ENCODE measurements around the gene HDLBP. TPM values are rescaled to one million over a fixed set of nuclear protein-coding genes. Genes with fewer than 3 reads are reported as not detected.

Gene HDLBP
- total RNA-seq, 1 experiment from 2014 or later = 544 TPM

DNA sequence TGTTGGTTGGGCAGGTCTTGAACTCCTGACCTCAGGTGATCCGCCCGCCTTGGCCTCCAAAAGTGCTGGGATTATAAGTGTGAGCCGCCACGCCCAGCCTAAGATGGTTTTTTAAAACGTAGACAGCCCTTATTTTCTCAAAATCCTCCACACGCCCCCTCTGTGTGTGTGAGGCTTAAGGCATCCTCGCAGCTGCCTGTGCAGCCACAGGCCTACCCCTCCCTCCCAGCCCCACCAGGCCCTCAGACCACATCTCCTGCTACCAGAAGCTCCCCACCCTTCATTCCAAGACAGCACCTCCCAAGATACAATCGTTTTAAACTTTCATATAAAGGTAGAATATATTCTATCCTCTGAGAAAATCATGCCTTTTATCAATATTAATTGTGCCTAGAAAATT is 122.2 kb downstream of the HDLBP start:
- Histone ChIP-seq H3K27me3 (replicated peaks) (no peaks in the 10 kb centered on the region), H3K36me3 (no peaks in the 10 kb centered on the region), H3K4me1 (replicated peaks) (no peaks in the 10 kb centered on the region), H3K27ac (no peak overlapping the region), H3K9me3 (replicated peaks) (no peaks in the 10 kb centered on the region), H3K4me3 (no peak overlapping the region)
- DNase-seq (ENCODE audit: low read depth in 1 of 2, low spot score in 2 of 2) = no peak

GRCh38 chr2:241191081-241191480 is 124.4 kb downstream of the HDLBP start:
- Histone ChIP-seq H3K36me3 (no peaks in the 10 kb centered on the region), H3K27ac (no peak overlapping the region), H3K9me3 (replicated peaks) (no peaks in the 10 kb centered on the region), H3K27me3 (replicated peaks) (no peaks in the 10 kb centered on the region), H3K4me3 (no peak overlapping the region), H3K4me1 (replicated peaks) (no peaks in the 10 kb centered on the region)
- DNase-seq (ENCODE audit: low read depth in 1 of 2, low spot score in 2 of 2) = no peak

DNA sequence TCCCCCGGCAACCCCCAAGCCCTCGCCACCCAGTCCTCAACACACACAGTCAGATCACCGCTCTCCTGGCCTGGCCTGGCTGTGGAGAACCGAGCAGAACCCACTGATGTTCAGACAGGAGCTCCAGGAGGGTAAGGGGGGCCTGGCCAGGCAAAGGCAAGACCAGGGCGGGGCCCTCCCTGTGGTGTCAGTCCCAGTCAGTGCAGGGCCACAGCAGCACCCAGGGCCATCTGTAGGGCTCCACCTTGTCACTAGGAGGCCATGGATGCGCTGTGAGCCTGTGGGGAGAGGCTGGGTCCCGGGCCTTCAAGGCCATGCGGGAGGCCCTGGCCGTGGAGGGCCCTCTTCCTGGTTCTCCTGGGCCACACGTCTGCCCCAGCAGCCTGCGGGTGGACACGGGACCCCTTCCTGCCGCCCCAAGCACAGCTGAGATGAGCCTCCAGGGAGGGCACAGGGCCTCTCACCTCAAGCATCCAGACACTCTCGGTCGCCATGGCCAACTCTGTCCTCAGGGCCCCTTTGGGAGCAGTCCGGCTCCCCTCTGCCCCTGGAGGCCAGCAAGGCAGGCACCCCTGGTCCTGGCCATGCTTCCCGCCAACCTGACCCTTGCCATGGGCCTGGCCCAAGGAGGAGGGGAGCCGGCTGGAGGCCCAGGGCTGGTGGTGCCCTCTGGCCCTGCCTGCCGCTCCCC is 125.0 kb downstream of the HDLBP start:
- Histone ChIP-seq H3K27me3 (replicated peaks) (no peaks in the 10 kb centered on the region), H3K4me3 (no peak overlapping the region), H3K36me3 (no peaks in the 10 kb centered on the region), H3K4me1 (replicated peaks) (no peaks in the 10 kb centered on the region), H3K9me3 (replicated peaks) (no peaks in the 10 kb centered on the region), H3K27ac (no peak overlapping the region)
- no peak for DNase-seq (ENCODE audit: low read depth in 1 of 2, low spot score in 2 of 2)

DNA sequence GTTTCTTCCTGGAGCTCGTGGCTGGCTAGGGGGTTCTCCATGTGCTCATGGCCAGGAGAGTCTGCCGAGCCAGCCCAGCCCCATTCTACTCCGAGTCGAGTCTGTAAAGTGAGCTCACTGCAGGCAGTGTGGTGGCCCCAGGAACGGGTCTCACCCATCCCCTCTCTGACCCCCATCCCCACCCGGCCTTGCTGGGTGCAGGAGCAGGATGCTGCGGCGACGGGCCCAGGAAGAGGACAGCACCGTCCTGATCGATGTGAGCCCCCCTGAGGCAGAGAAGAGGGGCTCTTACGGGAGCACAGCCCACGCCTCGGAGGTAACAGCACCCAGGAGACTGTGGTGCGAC is 125.6 kb downstream of the HDLBP start:
- Histone ChIP-seq H3K36me3 (no peaks in the 10 kb centered on the region), H3K4me3 (no peak overlapping the region), H3K9me3 (replicated peaks) (no peaks in the 10 kb centered on the region), H3K4me1 (replicated peaks) (no peaks in the 10 kb centered on the region), H3K27ac (no peak overlapping the region), H3K27me3 (replicated peaks) (no peaks in the 10 kb centered on the region)
- DNase-seq (ENCODE audit: low read depth in 1 of 2, low spot score in 2 of 2) = no peak

- H3K27ac ChIP-seq = no peak overlapping the region
- no peaks in the 10 kb centered on the region for H3K36me3 ChIP-seq
- H3K4me1 ChIP-seq (replicated peaks) = no peaks in the 10 kb centered on the region
- H3K4me3 ChIP-seq = no peak overlapping the region
- DNase-seq (ENCODE audit: low read depth in 1 of 2, low spot score in 2 of 2) = no peak
- no peaks in the 10 kb centered on the region for H3K27me3 ChIP-seq (replicated peaks)
- no peaks in the 10 kb centered on the region for H3K9me3 ChIP-seq (replicated peaks)
Observed at GRCh38 chr2:241189093-241189855, 126.2 kb downstream of the HDLBP start.

DNA sequence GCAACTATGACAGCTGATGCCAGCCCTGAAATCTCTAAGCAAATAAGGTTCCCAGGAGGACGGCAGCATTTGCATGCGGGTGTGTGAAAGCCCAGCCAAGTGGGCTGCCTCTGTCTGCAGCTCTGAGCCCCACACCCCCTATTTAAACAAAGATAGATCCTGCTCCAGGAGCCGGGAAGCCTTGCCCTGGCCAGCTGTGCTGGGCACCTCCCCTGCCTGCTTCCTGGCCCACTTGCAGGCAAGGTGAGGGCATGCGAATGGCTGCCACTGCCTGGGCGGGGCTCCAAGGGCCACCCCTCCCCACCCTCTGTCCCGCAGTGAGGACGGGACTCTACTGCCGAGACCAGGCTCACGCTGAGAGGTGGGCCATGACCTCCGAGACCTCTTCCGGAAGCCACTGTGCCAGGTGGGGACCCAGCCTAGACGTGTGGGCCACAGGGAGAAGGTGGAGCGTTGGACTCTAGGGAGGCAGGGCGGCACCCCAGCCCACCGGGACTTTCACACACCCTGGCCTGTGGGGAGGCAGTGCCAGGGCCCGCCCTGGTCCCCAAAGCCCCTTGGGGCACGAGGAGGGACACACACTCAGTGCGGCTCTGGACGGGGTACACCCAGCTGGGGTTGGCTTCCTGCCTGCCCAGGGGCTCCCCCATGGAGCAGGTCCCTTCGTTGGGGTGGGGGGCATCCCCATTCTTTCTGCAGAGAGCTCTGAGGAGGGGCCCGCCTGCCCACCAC is 126.9 kb downstream of the HDLBP start, which contains the start of gene ANO7:
ANO7 (plus strand) TSS at position 317 of the 732 bp plus-strand sequence. CDS start 1,387 bp downstream, outside the sequence.
- Histone ChIP-seq H3K4me3 (no peak within 1 kb of the TSS), H3K36me3 (peaks cover 1% of the 10 kb centered on the region; the same call in 1 of the 2 replicates), H3K9me3 (replicated peaks) (no peaks in the 10 kb centered on the region), H3K27ac (no peak within 1 kb of the TSS), H3K4me1 (replicated peaks) (no peaks in the 10 kb centered on the region), H3K27me3 (replicated peaks) (no peaks in the 10 kb centered on the region)
- DNase-seq (ENCODE audit: low read depth in 1 of 2, low spot score in 2 of 2) = no peak

DNA sequence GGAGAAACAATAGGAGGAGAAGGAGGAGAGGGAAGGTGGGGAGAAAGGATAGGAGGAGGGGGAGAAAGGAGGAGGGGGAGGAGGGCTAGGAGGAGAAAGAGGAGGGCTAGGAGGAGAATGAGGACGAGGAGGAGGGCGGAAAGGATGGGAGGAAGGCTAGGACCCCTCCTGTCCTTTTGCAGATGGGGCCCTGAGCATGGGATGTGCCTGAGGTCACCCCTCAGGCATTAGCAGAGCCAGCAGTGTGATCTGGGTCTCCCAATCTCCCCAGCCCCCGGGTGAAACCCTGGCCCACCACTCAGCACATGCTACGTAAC is 127.6 kb downstream of the HDLBP start:
- no peaks in the 10 kb centered on the region for H3K27me3 ChIP-seq (replicated peaks)
- H3K36me3 ChIP-seq = peaks cover 8% of the 10 kb centered on the region
- H3K9me3 ChIP-seq (replicated peaks) = no peaks in the 10 kb centered on the region
- no peaks in the 10 kb centered on the region for H3K4me1 ChIP-seq (replicated peaks)
- no peak overlapping the region for H3K4me3 ChIP-seq
- no peak overlapping the region for H3K27ac ChIP-seq
- no peak for DNase-seq (ENCODE audit: low read depth in 1 of 2, low spot score in 2 of 2)

DNA sequence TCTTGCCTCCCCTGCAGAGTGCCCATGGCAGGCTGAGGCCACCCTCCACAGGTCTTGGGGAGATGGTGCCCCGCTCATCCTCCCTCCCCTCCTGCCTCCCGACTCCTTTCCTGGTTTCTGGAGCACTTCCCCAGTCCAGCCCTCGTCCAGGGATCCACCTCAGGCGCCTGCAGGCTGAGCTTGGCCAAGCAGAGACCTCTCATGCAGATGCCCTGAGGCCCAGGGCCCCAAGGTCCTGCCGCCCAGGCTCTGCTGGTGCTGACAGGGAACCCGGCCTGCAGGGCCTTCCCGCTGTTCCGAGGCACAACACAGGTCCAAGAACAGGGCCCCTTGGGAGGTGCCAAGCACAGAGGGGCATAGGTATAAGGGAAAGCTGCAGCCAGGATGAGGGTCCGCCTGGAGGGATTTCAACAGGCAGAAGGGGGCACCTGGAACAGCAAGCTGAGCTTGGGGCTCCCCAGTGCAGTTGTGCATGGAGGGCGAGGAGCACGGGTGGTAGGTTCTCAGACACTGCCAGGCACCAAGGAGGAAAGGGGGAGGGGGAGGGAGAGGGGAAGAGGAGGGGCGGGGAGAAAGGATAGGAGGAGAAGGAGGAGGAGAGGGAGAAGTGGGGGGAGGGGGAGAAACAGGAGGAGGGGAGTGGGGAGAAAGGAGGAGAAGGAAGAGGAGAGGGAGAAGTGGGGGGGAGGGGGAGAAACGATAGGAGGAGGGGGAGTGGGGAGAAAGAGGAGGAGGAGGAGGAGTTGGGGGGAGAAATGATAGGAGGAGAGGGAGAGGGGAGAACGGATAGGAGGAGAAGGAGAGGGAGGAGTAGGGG is 128.2 kb downstream of the HDLBP start:
- Histone ChIP-seq H3K4me3 (no peak overlapping the region), H3K27me3 (replicated peaks) (no peaks in the 10 kb centered on the region), H3K27ac (no peak overlapping the region), H3K4me1 (replicated peaks) (no peaks in the 10 kb centered on the region), H3K9me3 (replicated peaks) (no peaks in the 10 kb centered on the region), H3K36me3 (peaks cover 13% of the 10 kb centered on the region)
- no peak for DNase-seq (ENCODE audit: low read depth in 1 of 2, low spot score in 2 of 2)

DNA sequence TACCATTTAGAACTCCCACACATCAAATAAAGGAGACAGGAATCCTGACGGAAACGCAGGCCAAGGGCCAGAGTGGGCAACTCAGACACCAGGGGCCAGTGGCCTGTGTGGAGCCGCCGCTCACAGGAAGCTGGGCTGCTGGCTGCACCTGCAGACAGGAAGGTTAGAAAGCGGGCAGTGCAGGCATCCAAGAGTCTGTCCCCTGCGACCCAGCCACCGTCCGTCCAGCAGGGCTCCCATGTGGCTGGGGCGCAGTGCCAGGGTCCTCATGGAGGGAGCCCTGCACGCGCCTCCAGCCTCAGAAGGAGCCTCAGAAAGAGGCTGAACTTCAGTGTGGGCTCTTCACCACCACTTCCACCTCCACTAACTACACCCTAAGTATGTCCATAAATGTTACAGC is 129.5 kb downstream of the HDLBP start:
- Histone ChIP-seq H3K27me3 (replicated peaks) (no peaks in the 10 kb centered on the region), H3K4me1 (replicated peaks) (no peaks in the 10 kb centered on the region), H3K9me3 (replicated peaks) (no peaks in the 10 kb centered on the region), H3K27ac (no peak overlapping the region), H3K4me3 (no peak overlapping the region), H3K36me3 (peaks cover 22% of the 10 kb centered on the region)
- no peak for DNase-seq (ENCODE audit: low read depth in 1 of 2, low spot score in 2 of 2)

- Histone ChIP-seq H3K36me3 (peaks cover 30% of the 10 kb centered on the region), H3K27me3 (replicated peaks) (no peaks in the 10 kb centered on the region), H3K9me3 (replicated peaks) (no peaks in the 10 kb centered on the region), H3K4me1 (replicated peaks) (no peaks in the 10 kb centered on the region), H3K27ac (no peak overlapping the region), H3K4me3 (no peak overlapping the region)
- no peak for DNase-seq (ENCODE audit: low read depth in 1 of 2, low spot score in 2 of 2)
Observed at GRCh38 chr2:241184901-241185300, 130.6 kb downstream of the HDLBP start.

DNA sequence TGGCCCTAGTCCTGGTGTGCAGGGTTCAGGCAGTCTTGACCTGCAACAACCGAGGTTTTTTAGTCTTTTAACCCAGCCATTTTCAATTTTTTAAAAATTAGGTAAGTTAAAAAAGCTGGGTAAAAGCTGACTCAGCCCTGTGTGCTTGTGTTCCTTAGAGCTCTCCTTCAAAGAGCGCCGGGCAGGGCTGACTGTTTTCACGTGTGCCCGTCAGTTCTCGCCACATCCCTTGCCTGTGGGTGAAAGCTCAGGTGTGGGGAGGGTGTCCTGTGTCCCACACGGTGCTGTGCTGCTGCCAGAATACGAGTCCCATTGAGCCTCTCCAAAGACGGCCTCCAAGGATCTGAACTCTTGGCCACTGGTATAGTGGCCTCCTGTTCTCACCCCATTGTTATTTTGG is 132.3 kb downstream of the HDLBP start:
- peaks cover 37% of the 10 kb centered on the region for H3K36me3 ChIP-seq
- H3K9me3 ChIP-seq (replicated peaks) = no peaks in the 10 kb centered on the region
- no peak overlapping the region for H3K4me3 ChIP-seq
- no peak overlapping the region for H3K27ac ChIP-seq
- no peaks in the 10 kb centered on the region for H3K27me3 ChIP-seq (replicated peaks)
- no peak for DNase-seq (ENCODE audit: low read depth in 1 of 2, low spot score in 2 of 2)
- no peaks in the 10 kb centered on the region for H3K4me1 ChIP-seq (replicated peaks)

- H3K36me3 ChIP-seq = peaks cover 42% of the 10 kb centered on the region
- H3K9me3 ChIP-seq (replicated peaks) = no peaks in the 10 kb centered on the region
- no peaks in the 10 kb centered on the region for H3K4me1 ChIP-seq (replicated peaks)
- H3K27me3 ChIP-seq (replicated peaks) = no peaks in the 10 kb centered on the region
- DNase-seq (ENCODE audit: low read depth in 1 of 2, low spot score in 2 of 2) = no peak
- no peak overlapping the region for H3K4me3 ChIP-seq
- H3K27ac ChIP-seq = no peak overlapping the region
Observed at GRCh38 chr2:241182531-241183133, 132.8 kb downstream of the HDLBP start.

GRCh38 chr2:241182126-241182525 is 133.3 kb downstream of the HDLBP start:
- H3K36me3 ChIP-seq = peaks cover 44% of the 10 kb centered on the region
- H3K27ac ChIP-seq = no peak overlapping the region
- no peaks in the 10 kb centered on the region for H3K9me3 ChIP-seq (replicated peaks)
- no peaks in the 10 kb centered on the region for H3K27me3 ChIP-seq (replicated peaks)
- no peak for DNase-seq (ENCODE audit: low read depth in 1 of 2, low spot score in 2 of 2)
- H3K4me1 ChIP-seq (replicated peaks) = no peaks in the 10 kb centered on the region
- no peak overlapping the region for H3K4me3 ChIP-seq
